GM12891 (cell line): Measurements from ENCODE around the gene COL4A1.

Experiments
- PAX5 ChIP-seq: IDR thresholded peaks from 2 replicates; pipeline ENCODE4 v1.6.1; 2011; ENCODE audit warnings: low read length, moderate library complexity, mild to moderate bottlenecking; ENCODE audit not compliant: insufficient read depth, severe bottlenecking
- POLR2A ChIP-seq: IDR thresholded peaks from 2 replicates; pipeline ENCODE4 v1.6.1; 2011; ENCODE audit warnings: low read depth, low read length, control low read depth
- POLR2AphosphoS5 ChIP-seq: IDR thresholded peaks from 2 replicates; pipeline ENCODE4 v1.6.1; 2011; ENCODE audit warnings: low read depth, low read length, control low read depth
- SPI1 ChIP-seq: IDR thresholded peaks from 2 replicates; pipeline ENCODE4 v1.6.1; 2011; ENCODE audit warnings: low read depth, low read length, control low read depth
- TAF1 ChIP-seq: IDR thresholded peaks from 2 replicates; pipeline ENCODE4 v1.6.1; 2011; ENCODE audit warnings: low read depth, low read length, control low read depth

- TF ChIP-seq POLR2A (no peak), SPI1 (no peak), PAX5 (no peak), POLR2AphosphoS5 (no peak), TAF1 (no peak)
Observed at GRCh38 chr13:110170020-110170790, 136.8 kb downstream of the COL4A1 start.
